ENCODE measurements around the gene CEACAM16.
"Not testable (repeated sequence)": the region's sequence is repeated elsewhere in the genome, so short reads cannot be mapped to it uniquely, and the experiment has no call there.

CEACAM16 gene

GRCh38 chr19:44677019-44677811 lies 21.7 kb upstream of the CEACAM16 start:
- no peak for DNase-seq

GRCh38 chr19:44680536-44680935 lies 18.4 kb upstream of the CEACAM16 start:
- DNase-seq: no peak

GRCh38 chr19:44681992-44682790 lies 16.8 kb upstream of the CEACAM16 start:
- no peak for DNase-seq

- DNase-seq: no peak
These were observed 16.1 kb upstream of the CEACAM16 start for GRCh38 chr19:44682807-44683206.

- DNase-seq: no peak
These were observed 15.3 kb upstream of the CEACAM16 start for GRCh38 chr19:44683434-44684210.

GRCh38 chr19:44684396-44684795 lies 14.6 kb upstream of the CEACAM16 start:
- not testable (repeated sequence) for DNase-seq

- DNase-seq: no peak
These were observed 13.8 kb upstream of the CEACAM16 start for GRCh38 chr19:44684892-44685863.

- DNase-seq: no peak
These were observed 13.1 kb upstream of the CEACAM16 start for GRCh38 chr19:44685877-44686276.

GRCh38 chr19:44686896-44687295 lies 12.1 kb upstream of the CEACAM16 start:
- DNase-seq: no peak

- no peak for DNase-seq
These were observed 11.1 kb upstream of the CEACAM16 start for GRCh38 chr19:44687888-44688287.

- peak in 1 of 2 experiments; percentile 8 for DNase-seq
These were observed 9.4 kb upstream of the CEACAM16 start for GRCh38 chr19:44689290-44690130.

- DNase-seq: no peak
These were observed 8.9 kb upstream of the CEACAM16 start for GRCh38 chr19:44690131-44690440.

GRCh38 chr19:44692379-44692721 lies 6.6 kb upstream of the CEACAM16 start:
- no peak for DNase-seq

- DNase-seq: no peak
These were observed 4.8 kb upstream of the CEACAM16 start for GRCh38 chr19:44694184-44694579.

GRCh38 chr19:44696939-44697669 lies 1.8 kb upstream of the CEACAM16 start:
- DNase-seq: no peak

- no peak for DNase-seq
These were observed 1.3 kb upstream of the CEACAM16 start for GRCh38 chr19:44697670-44698034.

GRCh38 chr19:44700547-44700946 lies 1.6 kb downstream of the CEACAM16 start:
- no peak for DNase-seq

GRCh38 chr19:44701228-44701627 lies 2.3 kb downstream of the CEACAM16 start:
- no peak for DNase-seq

GRCh38 chr19:44702551-44703176 lies 3.7 kb downstream of the CEACAM16 start:
- no peak for DNase-seq

- no peak for DNase-seq
These were observed 4.6 kb downstream of the CEACAM16 start for GRCh38 chr19:44703336-44704078.

Measured in NCI-H187 (cell line).